Activated CD4-positive, alpha-beta T cell treated with anti-CD3 and anti-CD28 coated beads, Interleukin-2, amount 50 U/mL, for 24 hours (primary cell): ENCODE measurements around the gene C5orf15.

Experiments used
- DNase-seq, 2 donors: peaks; one replicate each; pipeline ENCODE4 v3.0.0-alpha.2; 2020; ENCODE audit warnings: low read depth in 1 of 2, low spot score in 1 of 2

The C5orf15 gene

GRCh38 chr5:133925269-133925668 is 43.2 kb downstream of the C5orf15 start:
- no peak for DNase-seq

DNA sequence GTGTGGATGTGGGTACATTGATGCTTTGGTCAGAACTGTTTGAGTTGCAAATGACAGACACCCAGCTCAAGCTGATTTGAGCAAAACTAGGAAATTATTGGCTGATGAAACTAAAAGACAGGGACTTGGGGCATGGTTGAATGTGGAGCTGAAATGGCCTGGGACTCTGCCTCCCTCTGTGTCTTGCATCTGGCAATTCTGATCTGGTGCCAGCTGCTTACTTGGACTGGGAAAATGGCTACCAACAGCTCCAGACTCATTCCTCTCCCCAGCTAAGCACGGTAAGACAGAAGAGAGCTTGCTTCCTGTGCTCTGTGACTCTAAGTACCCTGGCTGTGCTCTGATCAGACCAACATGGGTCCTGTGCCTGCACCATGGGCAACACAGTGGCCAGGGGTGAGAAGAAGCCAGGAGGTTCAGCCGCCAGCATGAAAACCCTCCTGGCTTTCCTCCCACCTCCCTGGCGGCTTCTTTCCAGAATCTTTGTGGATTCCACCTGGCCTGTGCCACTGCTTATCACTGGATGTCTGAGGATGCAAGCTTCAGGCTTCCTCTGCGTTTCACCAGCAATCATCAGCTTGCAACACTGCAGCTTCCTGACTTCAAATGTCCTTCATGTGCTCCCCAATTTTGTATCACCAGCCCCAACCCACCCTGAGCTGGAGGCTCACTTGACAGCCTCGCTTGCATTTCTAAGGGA is 44.1 kb downstream of the C5orf15 start:
- DNase-seq, result no peak

DNA sequence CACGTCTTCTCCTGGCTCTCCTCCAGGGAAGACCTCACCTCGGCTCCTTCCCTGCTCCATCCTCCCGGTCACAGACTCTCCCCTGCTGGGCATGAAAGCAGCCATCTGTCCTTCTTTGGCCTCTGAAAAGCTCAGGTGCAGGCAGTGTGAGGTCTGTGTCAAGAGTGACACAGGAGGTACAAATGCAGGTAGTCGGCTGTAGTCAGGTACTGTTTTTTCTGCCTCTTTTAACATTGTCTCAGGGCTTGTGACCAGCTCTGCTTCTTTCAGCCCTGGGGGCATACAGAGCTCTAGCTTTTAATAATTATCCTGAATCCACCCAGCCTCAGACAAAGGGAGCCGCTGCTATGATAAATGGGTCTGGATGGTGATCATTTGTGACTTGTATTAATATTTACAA is 46.4 kb downstream of the C5orf15 start:
- no peak for DNase-seq

DNA sequence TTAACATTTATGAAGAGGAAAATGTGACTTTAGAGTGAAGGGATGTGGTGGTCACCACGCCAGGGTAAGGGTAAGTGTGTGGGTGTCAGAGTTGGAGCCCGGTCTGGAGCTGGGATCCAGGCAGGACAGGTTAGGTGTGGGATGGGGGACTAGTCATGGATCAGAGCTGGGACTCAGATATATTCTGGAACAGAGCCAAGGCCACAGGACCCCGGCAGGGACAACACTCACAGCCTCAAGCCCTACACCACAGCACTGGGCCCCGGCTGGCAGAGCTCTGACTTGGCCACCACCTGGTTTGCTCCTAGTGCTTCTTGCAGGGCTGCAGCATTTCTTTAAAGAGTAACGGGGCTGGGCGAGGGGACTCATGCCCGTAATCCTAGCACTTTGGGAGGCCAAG is 47.4 kb downstream of the C5orf15 start:
- no peak for DNase-seq

GRCh38 chr5:133919148-133920136 is 49.0 kb downstream of the C5orf15 start:
- no peak for DNase-seq

DNA sequence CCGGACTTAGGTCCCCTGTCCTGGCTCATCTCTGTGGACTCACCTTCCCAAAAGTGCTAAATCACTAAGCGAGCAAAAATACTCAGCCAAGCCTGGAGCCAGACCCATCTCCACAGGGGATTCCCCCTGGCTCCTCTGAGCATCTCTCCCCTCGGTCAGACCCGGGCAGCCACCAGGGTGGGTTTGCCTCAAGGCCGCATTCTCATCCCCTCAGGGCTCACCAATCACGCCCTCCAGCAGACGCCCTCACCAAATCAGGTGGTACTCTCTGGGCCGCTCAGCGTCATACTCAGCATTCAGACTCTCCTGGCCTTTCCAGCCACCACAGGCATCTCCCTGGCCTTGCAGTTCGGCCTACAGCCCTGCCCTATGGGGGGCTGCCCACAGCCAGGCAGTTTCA is 49.7 kb downstream of the C5orf15 start:
- no peak for DNase-seq

- no peak for DNase-seq
Measured at GRCh38 chr5:133918316-133918715, 50.1 kb downstream of the C5orf15 start.

- DNase-seq, result no peak
Measured at GRCh38 chr5:133917785-133918184, 50.6 kb downstream of the C5orf15 start.

DNA sequence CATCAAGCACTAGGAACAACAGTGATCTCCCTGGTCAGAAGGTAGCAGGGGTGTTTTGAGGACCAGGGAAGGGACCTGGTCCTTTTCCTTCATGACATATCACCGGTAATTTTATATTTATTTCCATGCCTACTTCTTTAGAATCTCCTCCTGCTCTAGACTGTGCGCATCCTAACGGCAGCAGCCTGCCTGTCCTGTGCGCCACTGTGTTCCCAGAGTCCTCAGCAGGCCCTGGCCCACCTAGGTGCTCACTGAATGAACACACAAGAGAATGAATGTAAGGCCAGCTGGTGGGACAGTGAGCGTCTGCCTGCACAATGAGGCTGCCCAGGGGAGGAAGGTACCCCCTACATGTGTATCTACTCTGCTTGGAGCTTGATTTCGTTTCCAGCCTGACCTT is 51.5 kb downstream of the C5orf15 start:
- no peak for DNase-seq

- no peak for DNase-seq
Measured at GRCh38 chr5:133916479-133916878, 51.9 kb downstream of the C5orf15 start.

- DNase-seq, result no peak
Measured at GRCh38 chr5:133914434-133914833, 54.0 kb downstream of the C5orf15 start.

GRCh38 chr5:133913413-133914155 is 54.8 kb downstream of the C5orf15 start:
- no peak for DNase-seq

GRCh38 chr5:133912951-133913350 is 55.5 kb downstream of the C5orf15 start:
- DNase-seq, result no peak

GRCh38 chr5:133910571-133910970 is 57.9 kb downstream of the C5orf15 start:
- DNase-seq, result no peak

DNA sequence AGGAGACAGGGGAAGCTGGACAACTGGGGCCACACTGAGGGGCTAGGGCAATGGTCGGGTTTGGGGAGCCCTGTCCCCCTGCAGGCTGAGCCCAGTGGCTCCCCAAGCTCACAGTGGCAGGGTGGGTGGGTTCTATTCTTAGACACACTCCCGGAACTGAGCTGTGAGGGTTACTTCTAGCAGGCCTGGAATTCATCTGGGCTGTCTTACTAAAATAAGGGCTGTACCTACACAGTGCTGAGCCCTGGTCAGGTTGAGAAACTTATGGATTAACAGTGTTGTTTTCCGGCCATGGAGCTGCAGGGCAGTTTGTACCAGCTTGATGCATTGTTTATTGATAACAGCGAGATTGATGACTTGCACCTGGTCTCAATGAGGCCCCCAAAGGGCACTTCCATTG is 58.8 kb downstream of the C5orf15 start:
- no peak for DNase-seq

DNA sequence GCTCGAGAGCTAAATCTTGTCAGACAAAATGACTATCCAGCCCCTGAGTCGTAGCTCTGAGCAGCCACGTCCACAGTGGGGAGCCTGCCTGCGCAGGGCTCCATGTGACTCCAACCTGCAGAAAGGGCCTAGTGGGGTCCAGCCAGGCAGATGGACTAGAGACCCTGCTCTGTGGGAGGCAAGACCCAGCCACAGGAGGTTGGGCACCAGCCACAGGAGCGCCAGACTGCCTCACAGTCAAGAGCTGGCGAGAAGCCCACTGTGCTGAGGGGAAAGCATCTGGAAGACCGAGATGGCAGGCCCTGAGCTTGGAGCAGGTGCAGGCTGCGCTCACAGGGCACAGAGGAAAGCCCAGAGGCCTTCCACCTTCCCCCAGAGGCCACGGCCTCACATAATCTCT is 61.4 kb downstream of the C5orf15 start:
- no peak for DNase-seq

- DNase-seq, result no peak
Measured at GRCh38 chr5:133906303-133906702, 62.1 kb downstream of the C5orf15 start.
